HepG2 (cell line): ENCODE measurements around the gene PSMG4. TPM values are rescaled to one million over a fixed set of nuclear protein-coding genes. Genes with fewer than 3 reads are reported as not detected.
"Not testable (repeated sequence)": the region's sequence is repeated elsewhere in the genome, so short reads cannot be mapped to it uniquely, and the experiment has no call there.

ENCODE experiments used
- ATAC-seq: fragments of 200-7000 bp; cut with Tn5 transposase; 3 replicates; pipeline ENCODE4 v1.9.1; 2020; ENCODE audit warnings: mild to moderate bottlenecking, moderate library complexity
- BruUV-seq: library from RNA; stranded (reverse); fragments of 400-500 nt; replicated peaks from 2 replicates; lab custom pipeline; 2021; lab: Mats Ljungman, UMichigan
- CTCF ChIA-PET: fragments of 300-600 bp; formaldehyde crosslinking; extraction: SDS; loops from one replicate; lab custom pipeline; 2021; ENCODE audit warnings: low total read pairs, inconsistent platforms, low intra/inter-chr PET ratio; lab: Yijun Ruan, JAX
- POLR2A ChIA-PET: fragments of 350-600 bp; sonication (Branson Sonifier 250); formaldehyde crosslinking; loops from one replicate; lab custom pipeline; 2020; ENCODE audit warnings: antibody characterized with exemption, inconsistent platforms; lab: Yijun Ruan, JAX
- DNase-seq: peaks from one replicate; pipeline ENCODE4 v3.0.0-alpha.2; 2015; ENCODE audit warnings: low spot score
- FAIRE-seq: peaks from 3 replicates; lab custom pipeline; 2011; peaks lifted over from hg19 to GRCh38; lab: Jason Lieb, UNC
- H2AFZ ChIP-seq: one replicate; pipeline ENCODE4 v1.6.1; 2011; ENCODE audit warnings: low read length, inconsistent platforms
- H3K27ac ChIP-seq: fragments of 300-600 bp; 3 replicates; pipeline ENCODE4 v1.8.0; 2011; ENCODE audit warnings: mixed run types, mild to moderate bottlenecking, mixed read lengths, low read length, inconsistent platforms; ENCODE audit not compliant: insufficient read depth; ENCODE audit errors: extremely low read length
- H3K27me3 ChIP-seq, 2 experiments: fragments of 200-600 bp in 1 of 2; 2 replicates in 1 of 2; 3 replicates in 1 of 2; pipeline versions ENCODE4 v1.6.0 to v1.8.0; 2011; ENCODE audit warnings: low read length in 2 of 2, mild to moderate bottlenecking in 2 of 2, moderate library complexity in 2 of 2, inconsistent platforms in 1 of 2; ENCODE audit not compliant: insufficient read depth in 2 of 2, control insufficient read depth in 1 of 2
- H3K36me3 ChIP-seq, 2 experiments: fragments of 200-600 bp in 1 of 2; replicated peaks in 1 of 2; 2 replicates in 1 of 2; 3 replicates in 1 of 2; pipeline versions ENCODE4 v1.5.1 to v1.8.0; 2011; ENCODE audit warnings: low read length in 2 of 2, inconsistent platforms in 1 of 2; ENCODE audit not compliant: insufficient read depth in 2 of 2, control insufficient read depth in 1 of 2
- H3K4me1 ChIP-seq: 2 replicates; pipeline ENCODE4 v1.5.1; 2012; ENCODE audit warnings: low read length, inconsistent platforms; ENCODE audit not compliant: insufficient read depth
- H3K4me2 ChIP-seq: 2 replicates; pipeline ENCODE4 v1.6.0; 2011; ENCODE audit warnings: low read depth, low read length, inconsistent platforms
- H3K4me3 ChIP-seq, 3 experiments: fragments of 200-600 bp in 1 of 3; sonication (generic), shearing (Covaris generic) in 1 of 3; replicated peaks in 1 of 3; 2 replicates each; pipeline ENCODE4 v1.5.1; 2011 to 2016; ENCODE audit warnings: low read length in 3 of 3, inconsistent platforms in 2 of 3, low read depth in 2 of 3, mild to moderate bottlenecking in 2 of 3, control low read depth in 1 of 3, mixed read lengths in 1 of 3; ENCODE audit not compliant: insufficient read depth in 1 of 3
- H3K79me2 ChIP-seq: one replicate; pipeline ENCODE4 v1.6.1; 2011; ENCODE audit warnings: low read length, inconsistent platforms; ENCODE audit not compliant: insufficient read depth
- H3K9ac ChIP-seq: 2 replicates; pipeline ENCODE4 v1.6.0; 2011; ENCODE audit warnings: mild to moderate bottlenecking, low read depth, low read length, inconsistent platforms; ENCODE audit not compliant: insufficient read depth
- H3K9me3 ChIP-seq: 2 replicates; pipeline ENCODE4 v1.5.1; 2012; ENCODE audit warnings: mild to moderate bottlenecking, low read length
- H4K20me1 ChIP-seq: 2 replicates; pipeline ENCODE4 v1.6.0; 2011; ENCODE audit warnings: inconsistent platforms, mild to moderate bottlenecking, low read length, moderate library complexity; ENCODE audit not compliant: insufficient read depth
- ELF3 ChIP-seq: IDR thresholded peaks from 2 replicates; pipeline ENCODE4 v1.6.1; 2016; ENCODE audit warnings: missing genetic modification reagents, missing compliant biosample characterization
- MNT ChIP-seq: fragments of 450-650 bp; IDR thresholded peaks from 2 replicates; pipeline ENCODE4 v1.6.1; 2016
- PTBP1 ChIP-seq: fragments of 200-400 bp; formaldehyde crosslinking; IDR thresholded peaks from 2 replicates; pipeline ENCODE4 v1.6.1; 2018; ENCODE audit warnings: low read length, low read depth; ENCODE audit not compliant: poor library complexity, severe bottlenecking
- WGBS: methylation state at CpG from one replicate; pipeline ENCODE4 v1.1.6; 2017; ENCODE audit warnings: low lambda C conversion rate; 5-methylcytosine and 5-hydroxymethylcytosine counted together
- in situ Hi-C: cut with HindIII; loops from 2 replicates; pipeline ENCODE4 v1.10.0; 2017; ENCODE audit warnings: low pct_unique_long_range_greater_than_20kb; ENCODE audit not compliant: extremely low pct_ligation_motif_present
- intact Hi-C: fragments of 100-400 bp; cut with micrococcal nuclease; formaldehyde crosslinking; loops from one replicate; pipeline ENCODE4 v1.10.0; 2022; ENCODE audit not compliant: unreplicated experiment
- polyA plus RNA-seq, 8 experiments: library from polyadenylated mRNA; depleted of rRNA in 3 of 8; stranded (reverse) in 7 of 8; unstranded in 1 of 8; fragments of >200 nt; fragmentation: Illumina TruSeq in 4 of 8; extraction: Trizol in 4 of 8; gene quantifications; 2 replicates each; pipeline versions ENCODE4 v1.2.1 to v1.2.3, GENCODE V29; 2011 to 2016; ENCODE audit warnings: low read depth in 4 of 8, missing spikeins in 1 of 8, mixed read lengths in 1 of 8; ENCODE audit not compliant: insufficient read depth in 1 of 8
- total RNA-seq, 5 experiments: library from RNA; depleted of rRNA; stranded (reverse); fragments of >200 nt; fragmentation: Illumina TruSeq; extraction: Trizol; gene quantifications; 2 replicates each; pipeline ENCODE4 v1.2.3, GENCODE V29; 2016; ENCODE audit warnings: low read depth in 1 of 5

Gene PSMG4
- total and polyA plus RNA-seq, 2 of the 13 experiments (the other 11 are each of a cell fraction or from before 2014, with no cell fraction given): 28.5 to 32.8 TPM

- TF ChIP-seq PTBP1: no peak
Observed at GRCh38 chr6:3239110-3239830, 19.5 kb upstream of the PSMG4 start (continued).

DNA sequence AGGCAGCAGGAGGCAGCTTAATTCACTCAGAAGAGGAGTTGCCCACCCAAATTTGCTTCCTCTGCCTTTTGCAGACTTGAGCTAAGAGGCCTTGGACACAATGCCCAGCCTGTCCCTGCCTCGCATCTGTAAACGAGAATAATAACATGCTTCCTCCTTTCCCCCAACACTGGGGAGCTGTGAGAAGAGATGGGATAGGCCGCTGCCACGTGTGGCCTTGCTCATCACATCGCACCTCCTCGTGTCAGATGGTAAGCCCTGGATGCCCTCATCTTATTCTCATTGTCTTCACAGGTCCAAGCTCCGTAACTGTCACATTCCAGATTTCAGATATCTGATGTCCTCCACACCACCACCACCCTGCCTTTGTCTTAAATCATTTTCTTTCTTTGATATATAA, 18.2 kb upstream of the PSMG4 start:
- Histone ChIP-seq H3K9me3 (no peaks in the 10 kb centered on the region), H3K36me3 (no peaks in the 10 kb centered on the region), H3K79me2 (no peaks in the 10 kb centered on the region), H3K27me3 (peaks cover 9 to 47% of the 10 kb centered on the region in 2 experiments; a peak in 4 of 5 replicates), H3K4me3 (no peak overlapping the region), H4K20me1 (no peaks in the 10 kb centered on the region), H3K4me1 (peaks cover 15% of the 10 kb centered on the region), H3K4me2 (no peak overlapping the region), H2AFZ (no peak overlapping the region), H3K9ac (no peak overlapping the region), H3K27ac (no peak overlapping the region)
- no TSS peak for BruUV-seq
- intact Hi-C loops (no loop called here), in situ Hi-C loops (no loop called here)
- WGBS: 30% methylated on average over 7 of the region's 7 CpGs
- CTCF ChIA-PET: no interaction called here
- ATAC-seq: no peak
- DNase-seq: no peak
- POLR2A ChIA-PET: interaction anchor here (1.9 to 2.4 kb wide), 2 partner anchors 10 to 11 kb away, joined by 5 to 6 read pairs; no protein-coding TSS in a partner anchor
- FAIRE-seq: no peak
- TF ChIP-seq MNT (peak; percentile 85), ELF3 (CRISPR knock-in tag) (no peak)

- H3K36me3 ChIP-seq, intact Hi-C loops, H4K20me1 ChIP-seq, H3K27ac ChIP-seq, BruUV-seq, in situ Hi-C loops, H3K9ac ChIP-seq, H3K79me2 ChIP-seq, H3K4me3 ChIP-seq, POLR2A ChIA-PET, H2AFZ ChIP-seq, ATAC-seq, H3K9me3 ChIP-seq, H3K4me2 ChIP-seq, DNase-seq, FAIRE-seq: not testable (repeated sequence)
- 38% methylated on average over 4 of the region's 4 CpGs for WGBS
- H3K27me3 ChIP-seq: peaks cover 9 to 45% of the 10 kb centered on the region in 2 experiments; a peak in 4 of 5 replicates
- CTCF ChIA-PET: interaction anchor here (1.2 kb wide), 1 partner anchor 10 kb away, joined by 3 read pairs; no protein-coding TSS in a partner anchor
- H3K4me1 ChIP-seq: peaks cover 21% of the 10 kb centered on the region
Observed at GRCh38 chr6:3241745-3242144, 17.0 kb upstream of the PSMG4 start.
